Osteocyte (in vitro differentiated cells): ENCODE results near the gene PAK5. TPM values are rescaled to one million over a fixed set of nuclear protein-coding genes. Genes with fewer than 3 reads are reported as not detected.

Experiments used
- DNase-seq: peaks from one replicate; pipeline ENCODE4 v3.0.0; 2021; ENCODE audit warnings: mixed read lengths; ENCODE audit not compliant: unreplicated experiment; ENCODE audit errors: extremely low spot score
- H3K27ac Mint-ChIP-seq: one replicate; pipeline ENCODE4 v1.8.0; 2021; ENCODE audit warnings: mild to moderate bottlenecking, mixed read lengths; ENCODE audit not compliant: unreplicated experiment
- H3K27me3 Mint-ChIP-seq: one replicate; pipeline ENCODE4 v1.8.0; 2021; ENCODE audit warnings: mixed read lengths; ENCODE audit not compliant: unreplicated experiment
- H3K36me3 Mint-ChIP-seq: one replicate; pipeline ENCODE4 v1.8.0; 2021; ENCODE audit warnings: mixed read lengths; ENCODE audit not compliant: unreplicated experiment
- H3K4me1 Mint-ChIP-seq: one replicate; pipeline ENCODE4 v1.8.0; 2021; ENCODE audit warnings: mixed read lengths; ENCODE audit not compliant: unreplicated experiment
- H3K4me3 Mint-ChIP-seq: one replicate; pipeline ENCODE4 v1.8.0; 2021; ENCODE audit warnings: mild to moderate bottlenecking, moderate library complexity, mixed read lengths; ENCODE audit not compliant: unreplicated experiment
- H3K9me3 Mint-ChIP-seq: one replicate; pipeline ENCODE4 v1.8.0; 2021; ENCODE audit warnings: mixed read lengths; ENCODE audit not compliant: unreplicated experiment
- CTCF ChIP-seq: fragments of 200-600 bp; sonication (generic); IDR thresholded peaks from 2 replicates; pipeline ENCODE4 v1.5.0; 2021; ENCODE audit warnings: antibody characterized with exemption, mild to moderate bottlenecking, moderate library complexity
- total RNA-seq: library from RNA; stranded (reverse); gene quantifications from 2 replicates; pipeline ENCODE4 v1.2.1, GENCODE V29; 2021

The PAK5 gene
- total RNA-seq, 1 donor from 2014 or later: not detected

- Mint-ChIP-seq H3K27ac (no peak overlapping the region), H3K27me3 (no peaks in the 10 kb centered on the region), H3K9me3 (no peaks in the 10 kb centered on the region), H3K36me3 (no peaks in the 10 kb centered on the region), H3K4me3 (no peak overlapping the region), H3K4me1 (no peaks in the 10 kb centered on the region)
- no peak for DNase-seq
- TF ChIP-seq CTCF: no peak
Observed at GRCh38 chr20:9800421-9800820, 38.5 kb downstream of the PAK5 start.

- Mint-ChIP-seq H3K4me1 (no peaks in the 10 kb centered on the region), H3K36me3 (no peaks in the 10 kb centered on the region), H3K9me3 (no peaks in the 10 kb centered on the region), H3K27ac (no peak overlapping the region), H3K4me3 (no peak overlapping the region), H3K27me3 (no peaks in the 10 kb centered on the region)
- DNase-seq: no peak
- no peak for TF ChIP-seq CTCF
Observed at GRCh38 chr20:9794831-9795230, 44.0 kb downstream of the PAK5 start.

- no peak for TF ChIP-seq CTCF
- DNase-seq: no peak
- Mint-ChIP-seq H3K27me3 (no peaks in the 10 kb centered on the region), H3K27ac (no peak overlapping the region), H3K4me1 (no peaks in the 10 kb centered on the region), H3K36me3 (no peaks in the 10 kb centered on the region), H3K9me3 (no peaks in the 10 kb centered on the region), H3K4me3 (no peak overlapping the region)
Observed at GRCh38 chr20:9792674-9793073, 46.2 kb downstream of the PAK5 start.

- H3K4me3 Mint-ChIP-seq: no peak overlapping the region
Observed at GRCh38 chr20:9789131-9789530, 49.7 kb downstream of the PAK5 start.

GRCh38 chr20:9775176-9775575 lies 63.7 kb downstream of the PAK5 start:
- Mint-ChIP-seq H3K4me3 (no peak overlapping the region), H3K27me3 (no peaks in the 10 kb centered on the region), H3K9me3 (no peaks in the 10 kb centered on the region), H3K36me3 (no peaks in the 10 kb centered on the region), H3K4me1 (no peaks in the 10 kb centered on the region), H3K27ac (no peak overlapping the region)
- DNase-seq: no peak
- no peak for TF ChIP-seq CTCF

More at GRCh38 chr20:9789131-9789530, 49.7 kb downstream of the PAK5 start:
- no peak for DNase-seq
- Mint-ChIP-seq H3K27ac (no peak overlapping the region), H3K4me1 (no peaks in the 10 kb centered on the region), H3K36me3 (no peaks in the 10 kb centered on the region), H3K9me3 (no peaks in the 10 kb centered on the region), H3K27me3 (no peaks in the 10 kb centered on the region)
- TF ChIP-seq CTCF: no peak
